ENCODE results near the gene RCAN2. TPM values are rescaled to one million over a fixed set of nuclear protein-coding genes. Genes with fewer than 3 reads are reported as not detected.

Gene RCAN2
- total and polyA plus RNA-seq, 2 experiments from 2014 or later, result 6.0 to 9.3 TPM

- Mint-ChIP-seq H3K4me1 (peaks cover 8% of the 10 kb centered on the region; the same call in 2 of the 3 replicates), H3K27me3 (ENCODE audit: insufficient read depth, low read depth, poor library complexity) (no peaks in the 10 kb centered on the region), H3K4me3 (no peak overlapping the region), H3K27ac (no peak overlapping the region), H3K36me3 (ENCODE audit: low read depth) (no peaks in the 10 kb centered on the region), H3K9me3 (no peaks in the 10 kb centered on the region)
- H3K27ac ChIP-seq (ENCODE audit: low read depth), result no peak overlapping the region
- no peak for ATAC-seq
- no peak overlapping the region for H3K4me2 ChIP-seq
- H3K36me3 ChIP-seq (ENCODE audit: insufficient read depth), result no peaks in the 10 kb centered on the region
- H3K4me1 ChIP-seq (ENCODE audit: insufficient read depth), result 0 out of 2 replicates have a peak, but pooled peaks cover 4% of the 10 kb centered on the region
- TF ChIP-seq ZNF462 (CRISPR knock-in tag; IDR thresholded peaks at IDR 0.05) (no peak), ZNF331 (CRISPR knock-in tag; IDR thresholded peaks at IDR 0.05; ENCODE audit: low read depth) (no peak), POLR2AphosphoS5 (IDR thresholded peaks at IDR 0.05; ENCODE audit: low read depth) (no peak), ZNF114 (CRISPR knock-in tag; IDR thresholded peaks at IDR 0.05) (no peak), CTCF (conservative IDR thresholded peaks at IDR 0.05; ENCODE audit: low read depth in 2 of 2) (no peak), NANOG (IDR thresholded peaks at IDR 0.05; ENCODE audit: borderline replicate concordance) (no peak), ETS1 (IDR thresholded peaks at IDR 0.05) (no peak), STAT1 (IDR thresholded peaks at IDR 0.05; ENCODE audit: unreplicated experiment) (no peak)
- 0 out of 2 replicates have a peak, but pooled peaks cover 2% of the 10 kb centered on the region for H3K9me2 ChIP-seq (ENCODE audit: insufficient read depth)
- no peak for DNase-seq (ENCODE audit: low spot score)
- no peaks in the 10 kb centered on the region for H3F3A ChIP-seq (replicated peaks; ENCODE audit: low read depth)
- no peak overlapping the region for H3K4me3 ChIP-seq
- H2AFZ ChIP-seq, result no peak overlapping the region
- no peaks in the 10 kb centered on the region for H3K27me3 ChIP-seq (ENCODE audit: insufficient read depth)
- no peaks in the 10 kb centered on the region for H3K79me2 ChIP-seq (replicated peaks; ENCODE audit: insufficient read depth)
- H4K20me1 ChIP-seq (replicated peaks; ENCODE audit: insufficient read depth), result no peaks in the 10 kb centered on the region
These were observed 192.0 kb downstream of the RCAN2 start for GRCh38 chr6:46299253-46299652.
